Activated CD8-positive, alpha-beta memory T cell treated with anti-CD3 and anti-CD28 coated beads, Interleukin-2, amount 10 ng/mL, durations not matched to agents 7 days and 5 days (primary cell): Measurements from ENCODE around the gene SCYGR8. TPM values are rescaled to one million over a fixed set of nuclear protein-coding genes. Genes with fewer than 3 reads are reported as not detected.
"Not testable (repeated sequence)": the region's sequence is repeated elsewhere in the genome, so short reads cannot be mapped to it uniquely, and the experiment has no call there.

ENCODE experiments used
- ATAC-seq: fragments of 150-1000 bp; cut with Tn5 transposase; one replicate; pipeline ENCODE4 v1.10.0; 2021; ENCODE audit warnings: moderate library complexity
- CTCF ChIA-PET: fragments of 350-600 bp; sonication (Branson Sonifier 250); formaldehyde crosslinking; loops from one replicate; lab custom pipeline; 2021; ENCODE audit warnings: antibody characterized with exemption; lab: Charles Lee
- DNase-seq: peaks from one replicate; pipeline ENCODE4 v3.0.0-alpha.2; 2020
- H3K27ac Mint-ChIP-seq: one replicate; pipeline ENCODE4 v1.8.0; 2021; ENCODE audit warnings: mild to moderate bottlenecking, mixed read lengths
- H3K27me3 Mint-ChIP-seq: one replicate; pipeline ENCODE4 v1.8.0; 2021; ENCODE audit warnings: mixed read lengths
- H3K36me3 Mint-ChIP-seq: one replicate; pipeline ENCODE4 v1.8.0; 2021; ENCODE audit warnings: mild to moderate bottlenecking, mixed read lengths
- H3K4me1 Mint-ChIP-seq: one replicate; pipeline ENCODE4 v1.8.0; 2021; ENCODE audit warnings: mixed read lengths
- H3K4me3 Mint-ChIP-seq: one replicate; pipeline ENCODE4 v1.8.0; 2021; ENCODE audit warnings: mild to moderate bottlenecking, moderate library complexity, mixed read lengths
- H3K9me3 Mint-ChIP-seq: one replicate; pipeline ENCODE4 v1.8.0; 2022; ENCODE audit warnings: low read depth, mixed read lengths
- total RNA-seq, 2 experiments: library from RNA; stranded (reverse); gene quantifications; one replicate each; pipeline ENCODE4 v1.2.3, GENCODE V29; 2021

Gene SCYGR8
- total RNA-seq, 2 experiments from 2014 or later, result not detected

DNA sequence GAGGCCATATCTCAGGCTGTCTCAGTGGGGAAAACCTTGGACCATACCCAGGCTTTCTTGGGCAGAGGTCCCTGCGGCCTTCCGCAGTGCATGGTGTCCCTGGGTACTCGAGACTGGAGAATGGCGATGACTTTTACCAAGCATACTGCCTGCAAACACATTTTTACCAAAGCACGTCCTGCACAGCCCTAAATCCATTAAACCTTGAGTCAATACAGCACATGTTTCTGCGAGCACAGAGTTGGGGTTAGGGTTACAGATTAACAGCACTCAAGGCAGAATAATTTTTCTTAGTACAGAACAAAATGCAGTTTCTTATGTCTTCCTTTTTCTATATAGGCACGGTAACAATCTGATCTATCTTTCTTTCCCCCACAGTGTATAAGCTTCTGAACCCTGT lies 22.9 kb upstream of the SCYGR8 start:
- ATAC-seq, H3K4me3 Mint-ChIP-seq, CTCF ChIA-PET, H3K27ac Mint-ChIP-seq, H3K9me3 Mint-ChIP-seq, H3K4me1 Mint-ChIP-seq, H3K36me3 Mint-ChIP-seq, DNase-seq: not testable (repeated sequence)
- H3K27me3 Mint-ChIP-seq, result peaks cover 18% of the 10 kb centered on the region

DNA sequence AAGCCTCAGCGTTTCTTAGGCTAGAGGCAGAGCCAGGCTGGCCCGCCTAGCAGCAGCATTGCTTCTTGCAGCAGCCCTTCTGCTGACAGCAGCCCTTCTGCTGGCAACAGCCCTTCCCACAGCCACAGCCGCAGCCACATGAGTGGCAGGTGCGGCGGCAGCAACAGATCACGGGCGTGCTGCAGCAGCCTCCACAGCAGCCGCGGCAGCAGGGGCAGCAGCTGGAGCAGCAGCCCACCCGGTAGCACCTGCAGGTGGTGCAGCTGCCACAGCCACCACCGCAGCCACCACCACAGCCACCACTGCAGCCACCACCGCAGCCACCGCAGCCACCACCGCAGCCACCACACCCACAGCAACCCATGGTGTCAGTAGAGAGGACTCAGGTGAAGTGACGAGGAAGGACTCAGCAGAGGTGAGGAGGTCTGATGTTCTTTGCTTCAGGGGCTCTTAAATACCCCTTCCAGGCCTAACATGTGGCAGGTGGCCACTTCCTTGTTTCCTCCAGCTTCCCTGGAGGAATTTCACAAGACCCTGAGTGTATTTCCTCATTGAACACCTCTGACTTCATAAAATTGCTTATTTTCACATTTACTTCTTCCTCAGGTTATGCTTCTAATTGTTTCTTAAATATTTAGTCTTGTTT lies 21.2 kb upstream of the SCYGR8 start, which contains the start of gene SCYGR6:
Gene SCYGR6 (minus strand): TSS at position 364 of the 646 bp plus-strand sequence. CDS start 0 bp downstream, at position 364.
- CTCF ChIA-PET, result no interaction called here
- Mint-ChIP-seq H3K9me3 (no peaks in the 10 kb centered on the region), H3K4me1 (no peaks in the 10 kb centered on the region), H3K27ac (no peak within 1 kb of the TSS), H3K4me3 (no peak within 1 kb of the TSS), H3K36me3 (no peaks in the 10 kb centered on the region), H3K27me3 (peaks cover 18% of the 10 kb centered on the region)
- DNase-seq (no peak), ATAC-seq (no peak)

DNA sequence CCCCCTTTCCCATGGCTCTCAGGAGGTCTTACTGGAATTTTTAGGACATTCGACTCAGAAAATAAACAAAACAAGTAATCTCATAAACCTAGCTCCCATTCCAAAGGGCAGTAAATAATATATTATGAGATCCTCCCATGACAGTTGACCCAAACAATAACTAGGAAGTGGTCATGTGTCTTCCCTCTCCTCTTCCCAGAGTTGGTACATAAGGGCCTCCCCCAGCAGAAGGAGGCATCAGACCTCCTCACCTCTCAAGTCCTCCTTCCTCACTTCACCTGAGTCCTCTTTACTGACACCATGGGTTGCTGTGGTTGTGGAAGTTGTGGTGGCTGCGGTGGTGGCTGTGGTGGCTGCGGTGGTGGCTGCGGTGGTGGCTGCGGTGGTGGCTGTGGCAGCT lies 17.7 kb upstream of the SCYGR8 start, which contains the start of gene SCYGR7:
Gene SCYGR7 (plus strand): TSS at position 301 of the 400 bp plus-strand sequence. CDS start 0 bp downstream, at position 301.
- no peak within 1 kb of the TSS for H3K27ac Mint-ChIP-seq
- H3K27me3 Mint-ChIP-seq, result peaks cover 14% of the 10 kb centered on the region
- no peaks in the 10 kb centered on the region for H3K9me3 Mint-ChIP-seq
- no peak for ATAC-seq
- H3K4me1 Mint-ChIP-seq, result no peaks in the 10 kb centered on the region
- no peak within 1 kb of the TSS for H3K4me3 Mint-ChIP-seq
- DNase-seq, result no peak
- no peaks in the 10 kb centered on the region for H3K36me3 Mint-ChIP-seq
- CTCF ChIA-PET, result no interaction called here

DNA sequence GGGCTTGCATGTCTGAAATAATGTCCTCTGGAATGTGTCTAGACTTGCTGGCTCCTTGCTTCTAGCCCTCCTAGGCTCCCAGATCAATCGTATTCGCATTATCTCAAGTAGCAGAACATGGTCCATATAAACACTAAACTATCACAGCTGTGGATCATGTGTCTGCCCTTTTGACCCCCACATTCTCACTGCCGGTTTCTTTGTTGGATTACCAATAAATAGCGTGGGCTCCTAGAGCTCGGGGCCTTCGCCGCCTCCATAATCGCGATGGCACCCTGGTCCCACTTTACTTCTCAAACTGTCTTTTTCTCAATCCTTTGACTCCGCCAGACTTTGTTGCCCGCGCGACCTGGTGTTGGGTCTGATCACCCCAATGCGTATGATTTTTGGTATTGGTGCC lies 6.3 kb upstream of the SCYGR8 start:
- DNase-seq (no peak), ATAC-seq (no peak)
- Mint-ChIP-seq H3K4me1 (no peaks in the 10 kb centered on the region), H3K27me3 (peaks cover 4% of the 10 kb centered on the region), H3K36me3 (no peaks in the 10 kb centered on the region), H3K9me3 (no peaks in the 10 kb centered on the region), H3K27ac (no peak overlapping the region), H3K4me3 (no peak overlapping the region)
- CTCF ChIA-PET, result no interaction called here

DNA sequence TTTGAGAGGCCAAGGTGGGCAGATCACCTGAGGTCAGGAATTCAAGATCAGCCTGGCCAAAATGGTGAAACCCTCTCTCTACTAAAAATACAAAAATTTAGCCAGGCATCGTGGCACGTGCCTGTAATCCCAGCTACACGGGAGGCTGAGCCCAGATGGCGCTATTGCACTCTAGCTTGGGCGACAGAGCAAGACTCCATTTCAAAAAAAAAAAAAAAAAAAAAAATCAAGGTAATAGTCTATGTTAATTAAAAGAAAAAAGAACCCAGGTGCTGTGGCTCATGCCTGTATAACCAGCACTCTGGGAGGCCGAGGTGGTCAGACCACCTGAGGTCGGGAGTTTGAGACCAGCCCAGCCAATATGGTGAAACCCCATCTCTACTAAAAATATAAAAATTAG lies 5.0 kb upstream of the SCYGR8 start:
- ATAC-seq, H3K9me3 Mint-ChIP-seq, H3K4me1 Mint-ChIP-seq, H3K27ac Mint-ChIP-seq, DNase-seq, H3K4me3 Mint-ChIP-seq, H3K27me3 Mint-ChIP-seq, H3K36me3 Mint-ChIP-seq: not testable (repeated sequence)
- CTCF ChIA-PET, result interaction anchor here (1.5 kb wide), 1 partner anchor 25 kb away, joined by 4 read pairs; no protein-coding TSS in a partner anchor

DNA sequence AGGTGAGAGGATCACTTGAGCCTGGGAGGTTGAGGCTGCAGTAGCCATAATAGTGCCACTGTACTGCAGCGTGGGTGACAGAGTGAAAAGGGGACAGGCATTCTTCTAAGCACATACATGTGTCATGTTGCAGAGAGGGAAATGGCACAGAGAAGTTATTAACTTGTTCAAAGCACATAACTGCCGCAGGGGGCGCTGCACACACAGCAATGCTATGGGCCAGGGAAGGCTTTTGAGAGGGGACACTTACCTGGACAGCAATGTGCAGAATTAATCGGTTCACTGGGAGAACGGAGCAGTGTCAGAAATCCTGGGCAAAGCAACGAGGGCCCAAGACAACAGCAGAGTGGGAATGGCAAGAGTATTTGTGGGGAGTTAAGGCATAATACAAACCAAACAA lies 2.4 kb downstream of the SCYGR8 start:
- CTCF ChIA-PET, result no interaction called here
- Mint-ChIP-seq H3K4me3 (no peak overlapping the region), H3K4me1 (no peaks in the 10 kb centered on the region), H3K27me3 (no peaks in the 10 kb centered on the region), H3K9me3 (no peaks in the 10 kb centered on the region), H3K27ac (no peak overlapping the region), H3K36me3 (no peaks in the 10 kb centered on the region)
- ATAC-seq (no peak), DNase-seq (no peak)

DNA sequence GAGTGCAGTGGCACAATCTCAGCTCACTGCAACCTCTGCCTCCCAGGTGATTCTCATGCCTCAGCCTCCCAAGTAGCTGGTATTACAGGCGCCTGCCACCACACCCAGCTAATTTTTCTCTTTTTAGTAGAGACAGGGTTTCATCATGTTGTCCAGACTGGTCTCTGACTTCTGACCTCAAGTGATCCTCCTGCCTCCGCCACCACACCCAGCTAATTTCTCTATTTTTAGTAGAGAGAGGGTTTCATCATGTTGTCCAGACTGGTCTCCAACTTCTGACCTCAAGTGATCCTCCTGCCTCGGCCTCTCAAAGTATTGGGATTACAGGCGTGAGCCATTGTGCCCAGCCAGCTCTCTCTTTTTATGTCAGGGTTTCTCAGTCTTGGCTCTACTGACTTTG lies 10.6 kb downstream of the SCYGR8 start:
- H3K4me1 Mint-ChIP-seq, ATAC-seq, H3K9me3 Mint-ChIP-seq, DNase-seq, H3K4me3 Mint-ChIP-seq, H3K36me3 Mint-ChIP-seq, H3K27ac Mint-ChIP-seq, H3K27me3 Mint-ChIP-seq: not testable (repeated sequence)
- CTCF ChIA-PET, result interaction anchor here (1.7 kb wide), 1 partner anchor 17 kb away, joined by 4 read pairs; no protein-coding TSS in a partner anchor

DNA sequence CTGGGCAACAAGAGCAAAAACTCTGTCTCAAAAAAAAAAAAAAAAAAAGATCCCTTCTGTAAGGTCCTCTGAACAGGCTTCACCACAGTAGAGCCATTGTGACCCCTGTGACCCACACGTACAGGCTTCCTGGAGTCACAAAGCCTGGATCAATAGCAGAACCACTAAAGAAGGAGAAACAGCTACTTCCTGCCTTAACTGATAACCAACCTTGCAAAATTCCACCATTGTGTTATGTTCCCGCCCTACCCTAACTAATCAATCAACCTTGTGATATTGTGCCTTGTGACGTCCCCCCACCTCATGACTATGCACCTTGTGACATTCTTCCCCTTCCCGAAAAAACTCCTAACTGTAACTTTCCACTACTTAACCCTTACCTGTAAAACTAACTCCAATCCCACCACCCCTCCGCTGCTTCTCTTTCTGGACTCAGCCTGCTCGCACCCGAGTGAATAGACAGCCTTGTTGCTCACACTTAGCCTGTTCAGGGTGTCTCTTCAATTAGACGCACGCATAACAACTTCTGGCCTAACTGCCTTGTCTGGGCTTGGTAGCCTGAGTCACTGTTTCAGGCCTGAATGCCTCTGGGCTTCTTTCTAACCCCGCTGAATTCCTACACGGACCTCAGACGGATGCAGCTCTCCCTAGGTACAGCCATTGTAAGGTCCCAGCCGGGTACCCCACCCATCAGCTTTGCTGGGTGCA lies 13.9 kb downstream of the SCYGR8 start:
- no peak overlapping the region for H3K4me3 Mint-ChIP-seq
- H3K4me1 Mint-ChIP-seq, result no peaks in the 10 kb centered on the region
- CTCF ChIA-PET, result no interaction called here
- no peaks in the 10 kb centered on the region for H3K27me3 Mint-ChIP-seq
- H3K9me3 Mint-ChIP-seq, result no peaks in the 10 kb centered on the region
- DNase-seq (no peak), ATAC-seq (no peak)
- H3K27ac Mint-ChIP-seq, result no peak overlapping the region
- no peaks in the 10 kb centered on the region for H3K36me3 Mint-ChIP-seq

DNA sequence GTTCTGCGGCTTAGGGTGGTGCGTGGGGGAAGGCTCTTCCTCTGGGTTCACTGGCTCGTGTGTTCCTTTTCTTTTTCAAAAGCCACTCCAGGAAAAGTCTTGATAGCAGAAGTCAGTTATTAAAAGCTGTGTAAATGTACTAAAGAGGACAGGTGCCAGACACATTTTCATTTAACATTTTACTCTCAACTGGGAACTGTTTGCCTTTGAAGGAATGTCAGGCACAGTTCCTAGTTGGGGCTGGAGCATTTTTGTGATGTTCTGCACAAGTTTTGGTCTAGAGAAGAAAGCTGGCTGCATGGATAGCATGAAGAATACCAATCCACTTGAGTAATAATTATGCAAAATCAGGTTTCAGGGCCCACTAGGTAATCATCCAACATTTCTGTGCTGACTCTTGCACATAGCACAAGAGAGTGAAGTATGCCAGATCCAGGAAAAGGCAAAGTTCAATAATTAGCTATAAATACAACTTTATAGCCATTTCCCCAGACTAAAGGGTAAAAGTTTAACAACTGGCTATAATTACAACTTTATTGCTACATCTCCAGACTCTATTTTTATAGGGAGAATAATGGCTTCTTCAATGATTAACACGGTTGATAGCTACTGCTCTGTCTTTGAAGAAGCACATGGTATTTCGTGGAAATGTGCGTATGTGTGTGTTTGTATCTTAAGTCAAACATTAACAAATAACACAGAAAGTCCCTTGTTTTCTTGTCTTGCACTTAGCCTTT lies 16.2 kb downstream of the SCYGR8 start:
- DNase-seq, result no peak
- Mint-ChIP-seq H3K4me1 (peaks cover 2% of the 10 kb centered on the region), H3K27me3 (peaks cover 2% of the 10 kb centered on the region), H3K9me3 (no peaks in the 10 kb centered on the region), H3K4me3 (no peak overlapping the region), H3K36me3 (no peaks in the 10 kb centered on the region), H3K27ac (no peak overlapping the region)
- no peak for ATAC-seq
- CTCF ChIA-PET, result no interaction called here

DNA sequence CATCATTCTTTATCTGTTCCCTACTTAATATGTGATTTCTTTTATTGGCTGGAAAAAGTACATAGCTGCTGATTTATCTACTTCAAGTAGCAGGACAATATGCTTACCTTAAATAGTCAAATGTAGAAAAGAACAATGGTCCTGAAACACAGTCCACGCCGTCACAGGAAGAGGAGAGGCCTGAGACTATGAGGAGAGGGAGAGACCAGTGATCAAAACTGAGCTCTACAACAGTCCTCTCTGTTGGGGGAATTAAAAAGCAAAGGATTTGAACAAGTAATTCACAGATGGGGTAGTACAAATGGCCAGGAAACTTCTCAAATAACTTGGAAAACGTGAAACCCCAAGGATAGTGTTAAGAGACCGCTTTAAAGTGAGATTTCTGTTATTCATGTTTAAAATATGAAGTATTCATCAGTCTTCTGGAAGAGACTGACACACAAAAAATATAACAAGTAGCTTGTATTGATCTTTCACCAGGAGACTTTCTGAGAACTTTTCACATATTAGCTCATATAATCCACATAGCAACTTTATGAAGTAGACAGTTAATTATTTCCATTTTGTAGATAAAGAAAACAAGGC lies 20.2 kb downstream of the SCYGR8 start:
- no peaks in the 10 kb centered on the region for H3K9me3 Mint-ChIP-seq
- peaks cover 2% of the 10 kb centered on the region for H3K27me3 Mint-ChIP-seq
- no peak overlapping the region for H3K4me3 Mint-ChIP-seq
- DNase-seq (no peak), ATAC-seq (no peak)
- peaks cover 2% of the 10 kb centered on the region for H3K4me1 Mint-ChIP-seq
- CTCF ChIA-PET, result interaction anchor here (0.6 to 3.2 kb wide), 31 partner anchors 8 to 637 kb away, joined by 3 to 28 read pairs (median 3); no protein-coding TSS in a partner anchor
- no peak overlapping the region for H3K27ac Mint-ChIP-seq
- no peaks in the 10 kb centered on the region for H3K36me3 Mint-ChIP-seq

DNA sequence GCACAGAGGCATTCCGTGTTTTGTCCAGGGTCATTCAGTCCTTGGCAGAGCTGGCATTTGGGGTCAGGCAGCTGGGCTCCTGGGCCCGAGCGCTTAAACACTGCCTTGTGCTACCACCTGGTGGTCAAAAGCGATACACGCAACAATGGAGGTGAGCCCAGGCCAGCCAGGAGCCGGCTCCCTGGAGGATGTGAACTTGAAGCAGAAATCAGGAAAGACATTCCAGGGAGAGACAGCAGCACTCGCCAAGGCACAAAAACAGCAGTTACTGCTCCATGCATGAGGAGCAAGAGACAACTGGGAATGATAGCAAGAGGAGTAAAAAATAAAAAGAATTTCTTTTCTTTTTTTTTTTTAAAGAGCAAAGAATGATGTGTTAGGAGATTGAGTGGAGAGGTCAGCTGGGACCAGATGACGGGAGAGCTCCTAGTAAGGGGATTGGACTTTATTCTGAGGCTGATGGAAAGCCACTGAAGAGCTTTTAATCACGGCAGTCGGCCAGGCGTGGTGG lies 20.7 kb downstream of the SCYGR8 start:
- H3K36me3 Mint-ChIP-seq, result no peaks in the 10 kb centered on the region
- CTCF ChIA-PET, result interaction anchor here (0.6 to 3.2 kb wide), 30 partner anchors 8 to 638 kb away, joined by 3 to 28 read pairs (median 3); no protein-coding TSS in a partner anchor
- ATAC-seq, result peak; percentile 78
- peak; percentile 68 for DNase-seq
- no peaks in the 10 kb centered on the region for H3K9me3 Mint-ChIP-seq
- H3K4me1 Mint-ChIP-seq, result peaks cover 2% of the 10 kb centered on the region
- no peak overlapping the region for H3K27ac Mint-ChIP-seq
- peaks cover 2% of the 10 kb centered on the region for H3K27me3 Mint-ChIP-seq
- H3K4me3 Mint-ChIP-seq, result no peak overlapping the region

DNA sequence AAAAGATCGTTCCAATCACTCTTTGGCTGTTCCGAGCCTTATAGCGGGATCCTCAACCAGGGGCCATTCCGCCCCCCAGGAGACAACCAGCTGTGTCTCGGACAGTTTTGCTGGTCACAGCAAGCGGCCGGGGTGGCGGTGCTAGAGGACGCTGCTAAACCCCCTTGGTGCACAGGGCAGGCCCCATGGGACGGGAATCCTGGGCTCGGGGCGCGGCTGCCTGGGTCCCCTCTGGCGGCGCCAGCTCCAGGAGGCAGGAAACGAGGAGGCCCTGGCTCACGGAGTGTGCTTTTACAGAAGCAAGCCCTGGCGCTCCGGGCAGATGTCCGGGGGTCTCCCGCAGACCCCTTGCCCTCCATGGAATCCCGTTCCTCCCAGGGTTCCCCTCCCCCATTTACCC lies 22.1 kb downstream of the SCYGR8 start:
- Mint-ChIP-seq H3K4me1 (peaks cover 2% of the 10 kb centered on the region), H3K9me3 (no peaks in the 10 kb centered on the region), H3K27me3 (peaks cover 2% of the 10 kb centered on the region), H3K36me3 (no peaks in the 10 kb centered on the region), H3K27ac (no peak overlapping the region), H3K4me3 (no peak overlapping the region)
- ATAC-seq (no peak), DNase-seq (no peak)
- CTCF ChIA-PET, result interaction anchor here (1.7 kb wide), 1 partner anchor 16 kb away, joined by 4 read pairs; no protein-coding TSS in a partner anchor

DNA sequence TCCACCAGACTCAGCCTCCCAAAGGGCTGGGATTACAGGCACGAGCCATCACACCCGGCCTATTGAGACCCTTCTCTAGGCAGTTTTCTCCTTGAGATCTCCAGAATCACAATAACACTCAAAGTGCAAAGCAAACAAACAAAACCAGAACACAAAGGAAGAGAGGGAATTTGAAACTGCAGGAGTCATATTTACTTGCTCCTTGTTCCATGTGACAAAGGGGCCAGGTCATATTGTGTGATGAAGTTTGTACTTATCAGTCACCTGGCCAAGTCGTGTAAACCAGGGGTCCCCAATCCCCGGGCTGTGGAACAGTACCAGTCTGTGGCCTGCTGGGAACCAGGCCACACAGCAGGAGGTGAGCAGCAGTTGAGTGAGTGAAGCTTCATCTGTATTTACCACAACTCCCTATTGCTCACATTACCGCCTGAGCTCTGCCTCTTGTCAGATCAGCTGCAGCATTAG lies 26.5 kb downstream of the SCYGR8 start:
- H3K9me3 Mint-ChIP-seq, result no peaks in the 10 kb centered on the region
- no peaks in the 10 kb centered on the region for H3K36me3 Mint-ChIP-seq
- no peak overlapping the region for H3K27ac Mint-ChIP-seq
- H3K4me3 Mint-ChIP-seq, result no peak overlapping the region
- ATAC-seq, result no peak
- CTCF ChIA-PET, result no interaction called here
- no peak for DNase-seq
- H3K27me3 Mint-ChIP-seq, result no peaks in the 10 kb centered on the region
- peaks cover 3% of the 10 kb centered on the region for H3K4me1 Mint-ChIP-seq
